WI38 (cell line): ENCODE results near the gene DIP2B.

Experiments
- H3K4me3 ChIP-seq: 2 replicates; pipeline ENCODE4 v1.5.1; 2011; ENCODE audit warnings: low read depth, mild to moderate bottlenecking, control low read depth, low read length
- TF ChIP-seq, protein P1 (sequence below): IDR thresholded peaks from 2 replicates; pipeline ENCODE4 v1.5.1; 2012; ENCODE audit warnings: low read depth, mild to moderate bottlenecking, control low read depth, low read length

The DIP2B gene

DNA sequence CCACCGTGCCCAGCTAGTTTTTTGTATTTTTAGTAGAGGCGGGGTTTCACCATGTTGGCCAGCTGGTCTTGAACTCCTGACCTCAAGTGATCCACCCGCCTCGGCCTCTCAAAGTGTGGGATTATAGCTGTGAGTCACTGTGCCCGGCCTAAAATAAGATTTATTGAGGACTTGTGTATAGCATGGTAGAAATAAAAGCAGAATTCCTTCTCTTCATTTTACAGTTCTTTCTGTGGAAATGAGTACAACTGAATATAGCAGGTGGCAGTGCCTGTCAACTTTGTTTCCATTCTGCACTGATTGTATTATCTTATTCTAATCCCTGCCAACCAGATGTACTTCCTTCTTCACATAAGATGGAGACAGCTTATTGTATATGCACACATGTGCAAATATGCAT, 41.0 kb downstream of the DIP2B start:
- TF ChIP-seq, protein P1, sequence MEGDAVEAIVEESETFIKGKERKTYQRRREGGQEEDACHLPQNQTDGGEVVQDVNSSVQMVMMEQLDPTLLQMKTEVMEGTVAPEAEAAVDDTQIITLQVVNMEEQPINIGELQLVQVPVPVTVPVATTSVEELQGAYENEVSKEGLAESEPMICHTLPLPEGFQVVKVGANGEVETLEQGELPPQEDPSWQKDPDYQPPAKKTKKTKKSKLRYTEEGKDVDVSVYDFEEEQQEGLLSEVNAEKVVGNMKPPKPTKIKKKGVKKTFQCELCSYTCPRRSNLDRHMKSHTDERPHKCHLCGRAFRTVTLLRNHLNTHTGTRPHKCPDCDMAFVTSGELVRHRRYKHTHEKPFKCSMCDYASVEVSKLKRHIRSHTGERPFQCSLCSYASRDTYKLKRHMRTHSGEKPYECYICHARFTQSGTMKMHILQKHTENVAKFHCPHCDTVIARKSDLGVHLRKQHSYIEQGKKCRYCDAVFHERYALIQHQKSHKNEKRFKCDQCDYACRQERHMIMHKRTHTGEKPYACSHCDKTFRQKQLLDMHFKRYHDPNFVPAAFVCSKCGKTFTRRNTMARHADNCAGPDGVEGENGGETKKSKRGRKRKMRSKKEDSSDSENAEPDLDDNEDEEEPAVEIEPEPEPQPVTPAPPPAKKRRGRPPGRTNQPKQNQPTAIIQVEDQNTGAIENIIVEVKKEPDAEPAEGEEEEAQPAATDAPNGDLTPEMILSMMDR: no peak
- H3K4me3 ChIP-seq: no peak overlapping the region

DNA sequence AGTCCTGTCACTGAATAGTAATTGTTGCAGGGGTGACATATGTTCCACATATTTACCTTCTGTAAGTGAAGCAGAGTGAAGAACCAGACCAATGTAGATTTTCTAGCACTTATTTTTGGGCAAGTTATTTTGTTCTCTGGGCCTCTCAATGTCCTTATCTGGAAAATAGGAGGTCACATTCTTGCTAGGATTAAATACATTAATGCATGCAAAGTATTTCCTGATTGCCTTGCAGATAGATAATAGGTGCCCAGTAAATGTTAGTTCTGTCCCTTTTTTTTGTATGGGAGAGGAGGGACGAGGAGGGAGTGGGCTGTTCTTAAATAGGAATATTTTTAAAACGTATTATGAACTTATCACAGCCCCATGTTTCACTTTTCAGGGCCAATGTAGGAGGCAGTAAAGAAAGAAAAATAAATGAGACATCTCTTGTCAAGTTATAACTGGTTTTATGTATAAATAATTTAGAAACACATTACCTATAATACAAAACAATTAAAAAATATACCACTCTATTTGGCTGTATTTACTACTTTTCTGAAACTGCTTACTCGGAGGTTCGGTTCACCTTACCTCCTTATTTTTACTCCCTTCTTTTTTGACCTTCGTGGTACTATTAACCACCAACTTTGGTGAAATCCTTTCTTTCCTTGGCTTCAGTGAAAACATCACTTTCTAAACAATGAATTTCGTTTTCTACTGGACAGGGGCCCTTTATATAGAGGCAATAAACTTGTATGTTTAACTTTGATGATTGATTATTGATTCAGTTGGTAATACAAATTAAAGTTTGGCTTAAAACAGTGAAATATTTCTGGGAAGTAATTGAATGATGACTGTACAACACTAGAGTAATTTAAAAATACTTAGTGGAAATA, 41.9 kb downstream of the DIP2B start:
- TF ChIP-seq, protein P1: no peak
- H3K4me3 ChIP-seq: no peak overlapping the region

DNA sequence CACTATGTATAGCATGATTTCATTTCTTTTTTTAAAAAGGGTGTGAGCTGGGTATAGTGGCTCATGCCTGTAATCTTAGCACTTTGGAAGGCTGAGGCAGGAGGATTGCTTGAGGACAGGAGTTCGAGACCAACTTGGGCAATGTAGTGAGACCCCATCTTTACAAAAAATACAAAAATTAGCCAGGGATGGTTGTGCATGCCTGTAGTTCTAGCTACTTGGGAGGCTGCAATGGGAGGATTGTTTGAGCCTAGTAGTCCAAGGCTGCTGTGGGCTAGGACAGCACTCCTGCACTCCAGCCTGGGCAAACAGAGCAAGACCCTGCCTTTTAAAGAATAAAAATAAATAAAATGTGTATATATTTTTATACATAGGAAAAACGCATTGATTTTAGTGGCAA, 43.0 kb downstream of the DIP2B start:
- no peak overlapping the region for H3K4me3 ChIP-seq
- TF ChIP-seq, protein P1: no peak

DNA sequence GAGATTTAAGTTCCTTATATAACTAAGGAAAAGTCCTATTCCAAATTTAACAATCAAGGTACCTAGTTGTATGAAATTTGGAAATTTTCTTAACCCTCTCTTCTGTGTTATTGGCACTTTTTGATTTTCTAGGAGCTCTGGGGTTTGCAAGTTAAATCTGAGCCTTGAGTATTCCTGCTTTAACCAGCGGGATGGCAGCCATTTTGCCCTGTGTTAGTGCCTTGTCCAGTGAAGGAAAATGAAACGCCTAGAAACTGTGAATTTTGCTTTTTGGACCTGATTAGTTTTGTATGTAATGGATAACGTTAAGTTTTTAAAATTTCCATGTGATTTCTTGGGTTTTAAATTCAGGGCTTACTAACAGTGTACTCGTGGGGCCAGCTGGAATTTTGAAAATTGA, 45.1 kb downstream of the DIP2B start:
- TF ChIP-seq, protein P1: no peak
- H3K4me3 ChIP-seq: no peak overlapping the region

DNA sequence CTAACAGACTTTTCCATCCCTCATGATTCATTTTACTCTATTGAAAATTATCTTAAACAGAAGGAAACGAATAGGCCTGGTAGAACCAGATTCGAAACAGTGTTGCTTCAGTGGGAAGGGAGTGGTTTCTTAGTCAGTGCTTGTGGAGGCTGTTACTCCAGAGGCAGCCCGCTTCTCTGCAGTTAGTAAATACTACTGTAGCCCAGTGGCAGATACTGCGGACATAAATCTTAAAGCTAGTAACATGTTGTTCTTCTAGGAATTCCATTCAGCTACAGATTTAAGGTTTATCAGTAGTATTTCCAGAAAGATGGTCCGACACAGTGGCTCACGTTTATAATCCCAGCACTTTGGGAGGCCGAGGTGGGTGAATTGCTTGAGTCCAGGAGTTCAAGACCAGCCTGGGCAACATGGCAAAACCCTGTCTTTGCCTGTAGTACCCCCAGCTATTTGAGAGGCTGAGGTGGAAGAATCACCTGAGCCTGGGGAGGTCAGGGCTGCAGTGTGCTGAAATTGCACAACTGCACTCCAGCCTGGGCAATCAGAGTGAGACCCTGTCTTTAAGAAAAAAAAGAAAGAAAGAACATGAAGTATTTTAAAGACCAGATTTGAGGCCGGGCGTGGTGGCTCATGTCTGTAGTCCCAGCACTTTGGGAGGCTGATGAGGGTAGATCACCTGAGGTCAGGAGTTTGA, 45.9 kb downstream of the DIP2B start:
- TF ChIP-seq, protein P1: no peak
- H3K4me3 ChIP-seq: no peak overlapping the region

DNA sequence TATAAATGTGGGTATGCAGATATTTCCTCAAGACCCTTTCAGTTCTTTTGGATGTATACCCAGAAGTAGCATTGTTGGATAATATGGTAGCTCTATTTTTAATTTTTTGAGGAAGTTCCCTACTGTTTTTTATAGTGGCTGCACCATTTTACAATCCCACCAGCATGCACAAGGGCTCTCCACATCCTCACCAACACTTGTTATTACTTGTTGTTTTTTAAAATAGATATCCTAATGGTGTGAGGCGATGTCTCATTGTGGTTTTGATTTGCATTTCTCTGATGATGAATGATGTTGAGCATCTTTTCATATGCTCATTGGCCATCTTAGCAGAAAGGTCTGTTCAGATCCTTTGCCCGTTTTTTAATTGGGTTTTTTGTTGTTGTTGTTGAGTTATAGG, 47.1 kb downstream of the DIP2B start:
- TF ChIP-seq, protein P1: no peak
- H3K4me3 ChIP-seq: no peak overlapping the region

DNA sequence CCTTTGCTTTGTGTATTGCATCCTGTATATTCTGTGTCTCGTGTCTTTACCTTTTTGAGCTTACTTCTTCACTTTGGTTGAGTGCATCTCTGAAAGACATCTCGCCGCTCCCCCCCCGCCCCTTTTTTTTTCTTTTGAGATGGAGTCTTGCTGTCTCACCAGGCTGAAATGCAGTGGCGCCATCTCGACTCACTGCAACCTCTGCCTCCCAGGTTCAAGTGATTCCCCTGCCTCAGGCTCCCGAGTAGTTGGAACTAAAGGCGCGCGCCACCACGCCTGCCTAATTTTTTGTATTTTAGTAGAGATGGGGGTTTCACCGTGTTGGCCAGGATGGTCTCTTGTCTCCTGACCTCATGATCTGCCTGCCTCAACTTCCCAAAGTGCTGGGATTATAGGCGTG, 49.9 kb downstream of the DIP2B start:
- TF ChIP-seq, protein P1: no peak
- H3K4me3 ChIP-seq: no peak overlapping the region
